ENCODE data around the gene ADAMTSL2. TPM values are rescaled to one million over a fixed set of nuclear protein-coding genes. Genes with fewer than 3 reads are reported as not detected.

ADAMTSL2 gene
- total and polyA plus RNA-seq, 4 experiments from 2014 or later: 0.07 to 0.17 (median 0.09) TPM; not detected in 1

DNA sequence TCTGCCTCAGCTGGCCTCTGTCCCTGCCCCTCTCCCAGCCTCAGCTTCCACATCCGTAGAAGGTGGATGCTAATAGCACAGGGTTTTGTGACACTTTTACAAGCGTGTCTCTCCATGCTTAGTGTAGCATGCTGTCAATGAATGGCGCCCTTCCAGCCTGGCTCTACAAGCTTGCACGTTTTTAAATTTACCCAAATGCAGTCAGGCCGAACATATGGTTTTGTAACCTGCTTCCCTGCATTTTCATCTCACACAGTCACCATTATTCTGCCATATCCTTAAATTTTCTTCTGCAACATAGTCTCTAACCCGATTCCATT, 45.9 kb downstream of the ADAMTSL2 start:
- H3K27me3 ChIP-seq (ENCODE audit: insufficient read depth, low read length): peaks cover 7% of the 10 kb centered on the region
- Mint-ChIP-seq H3K27me3 (peaks cover 37 to 44% of the 10 kb centered on the region in 2 donors), H3K4me1 (peaks cover 0 to 12% (median 5%) of the 10 kb centered on the region in 4 donors), H3K9me3 (no peaks in the 10 kb centered on the region), H3K4me3 (no peak overlapping the region), H3K27ac (no peak overlapping the region), H3K36me3 (no peaks in the 10 kb centered on the region)
- no peak for DNase-seq
- no peak overlapping the region for H3K4me3 ChIP-seq (ENCODE audit: low read length in 2 of 2)
- intact Hi-C loops (cut with micrococcal nuclease): no loop called here
- POLR2A ChIA-PET (ENCODE audit: partially characterized antibody): no interaction called here
- no peak overlapping the region for H3K27ac ChIP-seq (ENCODE audit: low read depth, low read length)
- no peaks in the 10 kb centered on the region for H3K36me3 ChIP-seq (ENCODE audit: insufficient read depth, low read length)
- no peaks in the 10 kb centered on the region for H3K9me3 ChIP-seq (ENCODE audit: control insufficient read depth in 1 of 2, low read length in 2 of 2)
- CTCF ChIA-PET (ENCODE audit: partially characterized antibody): no interaction called here
- no peaks in the 10 kb centered on the region for H3K4me1 ChIP-seq (ENCODE audit: insufficient read depth, low read length)

DNA sequence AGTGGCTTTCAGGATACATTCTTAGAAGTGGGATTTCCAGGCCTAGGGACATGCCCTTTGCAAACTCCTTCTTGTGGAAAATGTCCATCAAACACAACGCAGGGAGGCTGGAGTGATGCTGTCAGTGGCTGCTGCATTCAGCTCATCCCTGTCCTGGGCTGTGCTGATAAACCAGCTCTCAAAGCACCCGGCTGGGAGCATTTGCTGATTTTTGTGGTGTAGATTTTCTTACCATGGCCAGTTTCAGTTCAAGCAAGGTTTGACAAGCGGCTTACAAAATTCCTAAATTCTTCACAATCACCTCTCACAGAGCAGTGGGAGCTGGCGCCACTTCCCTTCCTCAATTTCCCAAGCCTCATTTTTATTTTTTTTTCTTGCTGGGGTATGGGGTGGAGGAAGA, 46.5 kb downstream of the ADAMTSL2 start:
- H3K27ac ChIP-seq (ENCODE audit: low read depth, low read length): no peak overlapping the region
- H3K4me3 Mint-ChIP-seq: no peak overlapping the region
- ChIA-PET CTCF (ENCODE audit: partially characterized antibody) (interaction anchor here (0.7 kb wide), 1 partner anchor 9 kb away, joined by 3 read pairs; no protein-coding TSS in a partner anchor), POLR2A (ENCODE audit: partially characterized antibody) (no interaction called here)
- no peaks in the 10 kb centered on the region for H3K36me3 ChIP-seq (ENCODE audit: insufficient read depth, low read length)
- H3K36me3 Mint-ChIP-seq: no peaks in the 10 kb centered on the region
- DNase-seq: no peak
- H3K27me3 Mint-ChIP-seq: peaks cover 36 to 38% of the 10 kb centered on the region in 2 donors
- H3K4me1 Mint-ChIP-seq: peaks cover 0 to 12% (median 5%) of the 10 kb centered on the region in 4 donors
- no peaks in the 10 kb centered on the region for H3K9me3 Mint-ChIP-seq
- H3K27ac Mint-ChIP-seq: no peak overlapping the region
- intact Hi-C loops (cut with micrococcal nuclease): no loop called here
- H3K4me1 ChIP-seq (ENCODE audit: insufficient read depth, low read length): no peaks in the 10 kb centered on the region
- no peak overlapping the region for H3K4me3 ChIP-seq (ENCODE audit: low read length in 2 of 2)
- peaks cover 7% of the 10 kb centered on the region for H3K27me3 ChIP-seq (ENCODE audit: insufficient read depth, low read length)
- H3K9me3 ChIP-seq (ENCODE audit: control insufficient read depth in 1 of 2, low read length in 2 of 2): no peaks in the 10 kb centered on the region

DNA sequence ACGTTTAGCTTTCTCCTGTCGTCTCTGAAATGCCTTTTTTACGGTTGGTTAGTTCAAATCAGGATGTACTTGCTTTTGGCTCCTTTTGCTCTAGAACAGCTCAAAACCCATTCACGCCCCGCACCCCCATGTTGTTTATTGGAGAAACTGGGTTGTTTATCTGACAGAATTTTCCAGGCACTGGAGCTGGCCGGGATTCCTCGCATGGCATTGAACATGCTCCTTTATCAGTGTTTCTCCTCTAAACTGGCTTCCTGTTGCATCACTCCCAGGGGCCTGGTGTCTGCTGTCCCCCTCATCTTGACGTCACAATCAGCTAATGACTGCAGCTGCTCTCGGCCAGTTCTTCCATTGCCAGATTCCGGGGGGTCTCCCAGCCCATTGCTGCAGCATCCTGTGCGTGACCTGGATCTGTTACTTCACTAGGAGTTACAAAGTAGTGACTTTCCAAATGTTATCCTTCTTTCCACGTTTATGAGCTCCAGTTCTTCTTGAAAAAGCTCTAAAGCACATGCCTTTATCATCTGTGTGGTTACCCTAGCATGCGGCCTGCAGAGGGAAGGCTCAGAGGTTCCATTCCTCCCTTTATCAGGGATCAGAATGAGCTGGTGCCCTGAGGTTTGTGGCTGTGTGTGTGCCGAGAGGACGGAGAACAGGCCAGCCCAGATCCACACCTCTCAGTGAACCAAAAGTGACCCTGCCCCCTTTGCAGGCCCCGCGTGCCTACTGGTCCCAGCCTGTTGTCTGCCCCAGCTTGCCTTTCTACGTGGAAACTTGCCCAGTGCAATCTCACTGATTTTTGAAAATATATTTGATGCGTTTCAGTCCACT, 47.2 kb downstream of the ADAMTSL2 start:
- Mint-ChIP-seq H3K4me1 (peaks cover 0 to 8% (median 5%) of the 10 kb centered on the region in 4 donors), H3K27ac (no peak overlapping the region), H3K27me3 (peaks cover 32 to 33% of the 10 kb centered on the region in 2 donors), H3K4me3 (no peak overlapping the region), H3K9me3 (no peaks in the 10 kb centered on the region), H3K36me3 (no peaks in the 10 kb centered on the region)
- H3K9me3 ChIP-seq (ENCODE audit: control insufficient read depth in 1 of 2, low read length in 2 of 2): no peaks in the 10 kb centered on the region
- no peak overlapping the region for H3K4me3 ChIP-seq (ENCODE audit: low read length in 2 of 2)
- no peaks in the 10 kb centered on the region for H3K4me1 ChIP-seq (ENCODE audit: insufficient read depth, low read length)
- H3K27ac ChIP-seq (ENCODE audit: low read depth, low read length): no peak overlapping the region
- H3K36me3 ChIP-seq (ENCODE audit: insufficient read depth, low read length): no peaks in the 10 kb centered on the region
- H3K27me3 ChIP-seq (ENCODE audit: insufficient read depth, low read length): peaks cover 7% of the 10 kb centered on the region
- intact Hi-C loops (cut with micrococcal nuclease): no loop called here
- ChIA-PET CTCF (ENCODE audit: partially characterized antibody) (interaction anchor here (0.7 kb wide), 1 partner anchor 8 kb away, joined by 3 read pairs; no protein-coding TSS in a partner anchor), POLR2A (ENCODE audit: partially characterized antibody) (no interaction called here)
- no peak for DNase-seq

DNA sequence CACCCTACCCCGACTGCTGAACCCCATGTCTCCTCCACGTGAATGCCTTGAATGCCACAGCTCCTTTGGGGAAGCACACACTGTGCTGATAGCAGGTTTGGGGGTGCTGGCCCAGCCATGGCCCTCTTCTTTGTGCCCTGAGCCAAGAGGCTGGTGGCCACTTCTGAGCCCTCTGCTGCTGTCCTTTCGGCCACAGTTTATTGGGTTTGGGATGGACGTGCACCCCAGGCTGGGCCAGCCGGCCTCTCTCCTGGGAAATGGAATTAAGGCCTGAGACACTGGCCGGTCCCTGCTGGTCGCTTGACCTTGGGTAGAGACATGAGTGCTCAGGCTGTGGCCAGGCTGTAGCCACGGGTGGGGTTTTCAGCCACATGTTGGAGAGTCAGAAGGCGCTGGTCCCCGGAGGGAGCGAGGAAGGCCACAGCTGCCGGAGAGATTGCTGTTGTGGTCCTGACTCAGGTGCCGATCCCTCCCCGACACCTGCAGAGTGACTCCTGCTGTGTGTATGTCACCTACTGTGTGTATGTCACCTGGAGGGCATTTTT, 48.1 kb downstream of the ADAMTSL2 start:
- peaks cover 0 to 6% (median 4%) of the 10 kb centered on the region in 4 donors for H3K4me1 Mint-ChIP-seq
- peaks cover 30 to 32% of the 10 kb centered on the region in 2 donors for H3K27me3 Mint-ChIP-seq
- POLR2A ChIA-PET (ENCODE audit: partially characterized antibody): no interaction called here

DNA sequence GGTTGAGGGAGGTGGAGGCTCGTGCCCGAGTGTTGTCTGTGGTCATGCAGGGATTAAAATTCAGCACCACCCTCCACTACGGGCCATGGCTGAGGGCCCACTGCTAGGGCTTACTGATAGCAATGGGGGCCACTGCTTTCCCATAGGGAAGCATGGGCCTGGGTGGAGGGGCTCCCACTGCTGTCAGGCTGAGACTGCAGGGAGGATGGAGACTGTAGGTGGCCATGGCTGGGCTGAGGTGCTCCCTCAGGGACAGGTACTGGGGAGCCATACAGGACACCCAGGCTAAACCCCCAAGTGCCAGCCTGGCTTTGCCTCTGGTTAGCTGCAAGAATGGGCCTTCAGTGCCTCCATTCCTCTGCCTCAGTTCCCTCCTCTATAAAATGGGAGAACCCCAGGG, 48.6 kb downstream of the ADAMTSL2 start:
- Mint-ChIP-seq H3K27me3 (peaks cover 27 to 29% of the 10 kb centered on the region in 2 donors), H3K4me3 (no peak overlapping the region), H3K36me3 (no peaks in the 10 kb centered on the region), H3K4me1 (peaks cover 0 to 6% (median 4%) of the 10 kb centered on the region in 4 donors), H3K9me3 (no peaks in the 10 kb centered on the region), H3K27ac (no peak overlapping the region)
- DNase-seq: no peak
- Histone ChIP-seq H3K36me3 (ENCODE audit: insufficient read depth, low read length) (no peaks in the 10 kb centered on the region), H3K4me1 (ENCODE audit: insufficient read depth, low read length) (no peaks in the 10 kb centered on the region), H3K4me3 (ENCODE audit: low read length in 2 of 2) (no peak overlapping the region), H3K27ac (ENCODE audit: low read depth, low read length) (no peak overlapping the region), H3K9me3 (ENCODE audit: control insufficient read depth in 1 of 2, low read length in 2 of 2) (no peaks in the 10 kb centered on the region), H3K27me3 (ENCODE audit: insufficient read depth, low read length) (peaks cover 7% of the 10 kb centered on the region)
- CTCF ChIA-PET (ENCODE audit: partially characterized antibody): no interaction called here
- intact Hi-C loops (cut with micrococcal nuclease): no loop called here
- POLR2A ChIA-PET (ENCODE audit: partially characterized antibody): no interaction called here

More for the DNA sequence above, 48.1 kb downstream of the ADAMTSL2 start:
- no peaks in the 10 kb centered on the region for H3K36me3 Mint-ChIP-seq
- Histone ChIP-seq H3K9me3 (ENCODE audit: control insufficient read depth in 1 of 2, low read length in 2 of 2) (no peaks in the 10 kb centered on the region), H3K4me3 (ENCODE audit: low read length in 2 of 2) (no peak overlapping the region), H3K4me1 (ENCODE audit: insufficient read depth, low read length) (no peaks in the 10 kb centered on the region), H3K27ac (ENCODE audit: low read depth, low read length) (no peak overlapping the region), H3K36me3 (ENCODE audit: insufficient read depth, low read length) (no peaks in the 10 kb centered on the region), H3K27me3 (ENCODE audit: insufficient read depth, low read length) (peaks cover 7% of the 10 kb centered on the region)
- no peaks in the 10 kb centered on the region for H3K9me3 Mint-ChIP-seq
- H3K4me3 Mint-ChIP-seq: no peak overlapping the region
- intact Hi-C loops (cut with micrococcal nuclease): no loop called here
- CTCF ChIA-PET (ENCODE audit: partially characterized antibody): no interaction called here
- no peak for DNase-seq
- no peak overlapping the region for H3K27ac Mint-ChIP-seq

DNA sequence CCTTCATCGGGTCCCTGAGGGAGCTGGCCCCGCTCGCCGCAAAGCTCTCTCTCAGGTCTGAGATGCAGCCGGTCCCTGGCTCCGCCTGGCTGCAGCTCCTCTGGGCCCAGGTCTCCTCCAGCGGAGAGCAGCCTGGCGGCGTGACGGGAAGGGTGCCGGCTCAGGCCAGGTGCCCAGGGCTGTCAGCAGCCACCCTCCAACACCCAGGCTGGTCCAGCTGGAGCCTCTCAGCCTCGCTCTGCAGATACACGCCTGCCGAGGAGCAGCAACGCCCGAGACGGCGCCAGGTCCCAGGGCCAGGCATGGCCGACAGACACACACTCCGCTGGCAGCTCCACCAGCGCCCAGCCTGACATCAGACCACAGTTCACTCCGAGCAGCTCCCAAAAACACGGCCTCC, 49.1 kb downstream of the ADAMTSL2 start:
- Mint-ChIP-seq H3K4me1 (peaks cover 0 to 6% (median 5%) of the 10 kb centered on the region in 4 donors), H3K4me3 (no peak overlapping the region), H3K36me3 (no peaks in the 10 kb centered on the region), H3K27me3 (peaks cover 23 to 28% of the 10 kb centered on the region in 2 donors), H3K27ac (no peak overlapping the region), H3K9me3 (peaks cover 0 to 2% (median 0%) of the 10 kb centered on the region in 8 donors)
- no peaks in the 10 kb centered on the region for H3K9me3 ChIP-seq (ENCODE audit: control insufficient read depth in 1 of 2, low read length in 2 of 2)
- ChIA-PET CTCF (ENCODE audit: partially characterized antibody) (no interaction called here), POLR2A (ENCODE audit: partially characterized antibody) (no interaction called here)
- no peak overlapping the region for H3K27ac ChIP-seq (ENCODE audit: low read depth, low read length)
- H3K27me3 ChIP-seq (ENCODE audit: insufficient read depth, low read length): peaks cover 7% of the 10 kb centered on the region
- H3K4me1 ChIP-seq (ENCODE audit: insufficient read depth, low read length): no peaks in the 10 kb centered on the region
- intact Hi-C loops (cut with micrococcal nuclease): no loop called here
- no peak for DNase-seq
- H3K4me3 ChIP-seq (ENCODE audit: low read length in 2 of 2): no peak overlapping the region
- H3K36me3 ChIP-seq (ENCODE audit: insufficient read depth, low read length): no peaks in the 10 kb centered on the region

DNA sequence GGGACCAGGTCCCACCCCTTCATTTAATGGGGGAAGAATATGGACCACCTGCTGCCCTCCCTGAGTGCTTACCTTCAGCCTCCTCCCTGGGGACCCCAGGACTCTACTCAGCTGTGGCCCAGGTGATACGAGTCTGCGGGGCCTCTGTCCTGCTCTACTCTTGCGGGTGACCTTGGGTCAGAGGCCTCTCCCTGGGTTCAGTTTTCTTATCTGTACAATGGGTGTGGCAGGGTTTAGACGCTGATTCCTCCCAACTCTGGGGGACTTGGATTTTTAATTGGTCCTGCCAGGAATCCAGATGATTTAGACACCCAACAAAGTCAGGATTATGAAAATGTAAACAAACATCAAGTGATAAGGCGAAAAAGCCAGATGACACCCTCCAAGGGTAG, 49.7 kb downstream of the ADAMTSL2 start:
- no peak for DNase-seq
- H3K4me3 ChIP-seq (ENCODE audit: low read length in 2 of 2): no peak overlapping the region
- peaks cover 23 to 28% of the 10 kb centered on the region in 2 donors for H3K27me3 Mint-ChIP-seq
- H3K9me3 ChIP-seq (ENCODE audit: control insufficient read depth in 1 of 2, low read length in 2 of 2): no peaks in the 10 kb centered on the region
- H3K4me1 ChIP-seq (ENCODE audit: insufficient read depth, low read length): no peaks in the 10 kb centered on the region
- H3K36me3 ChIP-seq (ENCODE audit: insufficient read depth, low read length): no peaks in the 10 kb centered on the region
- peaks cover 0 to 6% (median 5%) of the 10 kb centered on the region in 4 donors for H3K4me1 Mint-ChIP-seq
- peaks cover 7% of the 10 kb centered on the region for H3K27me3 ChIP-seq (ENCODE audit: insufficient read depth, low read length)
- intact Hi-C loops (cut with micrococcal nuclease): no loop called here
- H3K27ac ChIP-seq (ENCODE audit: low read depth, low read length): no peak overlapping the region
- peaks cover 0 to 2% (median 0%) of the 10 kb centered on the region in 8 donors for H3K9me3 Mint-ChIP-seq
- H3K27ac Mint-ChIP-seq: no peak overlapping the region
- H3K4me3 Mint-ChIP-seq: no peak overlapping the region
- ChIA-PET POLR2A (ENCODE audit: partially characterized antibody) (no interaction called here), CTCF (ENCODE audit: partially characterized antibody) (interaction anchor here (1.1 kb wide), 1 partner anchor 13 kb away, joined by 3 read pairs; no protein-coding TSS in a partner anchor)
- no peaks in the 10 kb centered on the region for H3K36me3 Mint-ChIP-seq

All from CD4-positive, alpha-beta memory T cell (primary cell).